Hematopoietic multipotent progenitor cell treated with erythropoietin and hydrocortisone succinate and interleukin-3 and kit ligand, for 4 days (in vitro differentiated cells): ENCODE data around the gene RRP1.

ENCODE experiments used
- DNase-seq: peaks from one replicate; pipeline ENCODE4 v3.0.0-alpha.2; 2015

Gene RRP1

DNA sequence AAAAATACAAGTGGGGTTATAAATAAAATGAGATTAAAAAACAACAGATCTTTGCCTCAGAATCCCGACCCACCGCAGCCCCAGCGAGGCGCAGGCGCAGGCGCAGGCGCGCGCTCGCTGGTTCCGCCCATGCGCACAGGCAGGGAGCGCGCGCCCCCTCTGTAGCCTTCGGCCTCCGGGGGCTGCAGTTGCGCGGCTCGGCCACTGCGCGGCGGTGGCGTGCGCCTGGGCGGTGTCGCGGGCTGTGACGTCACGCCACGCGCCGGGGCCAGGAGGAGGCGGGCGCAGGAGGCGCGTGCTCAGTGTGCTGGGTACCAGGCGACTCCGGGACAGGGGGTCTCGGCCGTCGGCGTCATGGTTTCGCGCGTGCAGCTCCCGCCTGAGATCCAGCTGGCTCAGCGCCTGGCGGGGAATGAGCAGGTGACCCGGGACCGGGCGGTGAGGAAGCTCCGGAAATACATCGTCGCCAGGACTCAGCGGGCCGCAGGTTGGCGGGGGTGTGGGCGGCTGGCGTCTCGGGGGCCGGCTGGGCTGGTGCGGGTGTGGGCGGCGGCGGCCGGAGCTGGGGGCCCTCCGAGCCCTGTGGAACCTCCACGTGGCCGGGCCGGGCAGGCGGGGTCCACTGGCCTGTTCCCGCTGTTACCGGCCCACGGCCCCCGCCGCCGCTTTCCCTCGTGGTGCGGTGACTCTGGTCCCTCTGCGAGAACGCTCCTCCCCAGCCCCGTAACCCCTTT lies at the start of gene RRP1:
RRP1 (plus strand) TSS at position 302 of the 734 bp plus-strand sequence; CDS start at position 355, 53 bp downstream.
- DNase-seq: peak; percentile 94

DNA sequence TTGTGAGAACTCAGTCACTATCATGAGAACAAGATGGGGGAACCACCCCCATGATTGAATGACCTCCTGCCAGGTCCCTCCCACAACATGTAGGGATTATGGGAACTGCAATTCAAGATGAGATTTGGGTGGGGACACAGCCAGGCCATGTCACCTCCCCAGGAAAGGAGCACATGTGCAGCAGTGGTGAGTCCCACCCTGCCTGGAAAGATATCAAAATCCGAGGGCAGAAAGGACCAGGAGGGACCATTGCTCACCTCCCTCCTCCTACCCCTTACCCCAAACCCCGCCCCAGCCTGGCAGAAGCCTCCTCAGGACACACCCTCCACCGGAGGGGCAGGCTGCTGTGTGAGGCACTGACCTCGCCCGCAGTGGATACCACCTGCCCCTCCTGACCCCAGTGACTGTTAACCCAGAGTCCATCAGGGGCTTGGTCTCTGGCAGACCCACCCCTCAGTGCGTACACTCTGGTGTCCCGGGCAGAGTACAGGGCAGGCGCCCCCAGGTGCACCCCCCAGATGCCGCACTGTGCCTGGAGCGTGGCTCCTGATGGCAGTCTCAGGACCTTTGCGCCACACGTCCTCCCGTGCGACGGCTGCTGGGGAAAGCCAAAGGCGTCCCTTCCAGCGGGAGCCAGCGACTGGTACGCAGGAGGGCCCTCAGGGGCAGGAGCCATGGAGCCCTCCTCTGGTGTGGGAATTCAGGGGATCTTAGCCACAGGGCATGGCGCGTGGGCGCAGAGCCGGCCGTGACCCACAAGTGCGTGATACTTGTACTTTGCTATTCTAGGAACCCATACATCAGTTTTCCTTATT lies 49.5 kb upstream of the RRP1 start:
- DNase-seq: peak; percentile 61

- no peak for DNase-seq
These were observed 48.8 kb upstream of the RRP1 start for GRCh38 chr21:43740497-43741156.

DNA sequence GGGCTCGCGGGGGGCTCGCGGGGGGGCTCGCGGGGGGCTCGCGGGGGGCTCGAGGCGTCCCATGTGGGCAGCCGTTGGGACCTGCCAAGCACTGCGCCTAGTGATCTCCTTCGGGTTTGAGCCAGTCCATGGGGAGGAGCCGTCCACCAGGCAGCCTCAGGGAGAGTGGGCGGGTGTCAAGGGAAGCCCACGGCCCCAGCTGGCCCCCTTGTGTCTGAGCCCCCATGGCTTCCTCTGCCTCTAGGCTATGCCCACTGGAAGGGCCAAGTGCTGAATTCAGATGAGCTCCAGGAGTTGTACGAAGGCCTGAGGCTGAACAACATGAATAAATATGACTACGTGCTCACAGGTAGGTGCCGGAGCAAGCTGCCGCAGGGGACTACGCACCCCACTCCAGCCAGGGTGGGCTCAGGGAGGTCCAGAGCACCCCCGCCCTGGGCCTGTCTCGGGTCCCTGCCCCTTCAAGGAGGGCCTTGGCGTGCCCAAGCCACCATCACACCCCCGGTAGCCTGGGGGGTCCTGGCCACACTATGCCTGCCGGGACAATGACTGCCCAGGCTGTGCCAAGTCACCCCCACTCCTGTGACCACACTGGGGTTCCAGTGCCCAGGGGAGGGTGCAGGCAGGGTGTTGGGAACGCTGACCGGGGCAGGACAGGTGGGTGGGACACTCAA lies 47.8 kb upstream of the RRP1 start:
- no peak for DNase-seq

DNA sequence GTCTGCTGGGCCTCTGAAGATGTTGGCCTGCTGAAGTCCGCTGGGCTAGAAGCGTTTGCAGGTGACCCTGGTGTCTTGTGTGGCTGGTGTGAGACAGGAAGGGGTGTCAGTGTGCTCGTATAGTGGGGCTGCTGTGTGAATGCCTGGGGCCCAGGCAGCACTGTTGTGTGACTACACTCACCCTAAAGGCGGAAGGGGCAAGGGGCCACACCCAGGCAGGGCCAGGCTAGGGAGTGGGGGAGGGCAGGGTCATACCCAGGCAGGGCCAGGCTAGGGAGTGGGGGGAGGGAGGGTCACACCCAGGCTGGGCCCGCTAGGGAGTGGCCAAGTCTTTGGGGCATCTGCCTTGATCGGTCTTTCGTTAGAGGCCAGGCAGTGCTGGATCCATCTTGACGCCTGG lies 45.4 kb upstream of the RRP1 start:
- peak; percentile 63 for DNase-seq

- DNase-seq: no peak
These were observed 44.7 kb upstream of the RRP1 start for GRCh38 chr21:43744725-43745124.

- no peak for DNase-seq
These were observed 43.4 kb upstream of the RRP1 start for GRCh38 chr21:43745772-43746517.

DNA sequence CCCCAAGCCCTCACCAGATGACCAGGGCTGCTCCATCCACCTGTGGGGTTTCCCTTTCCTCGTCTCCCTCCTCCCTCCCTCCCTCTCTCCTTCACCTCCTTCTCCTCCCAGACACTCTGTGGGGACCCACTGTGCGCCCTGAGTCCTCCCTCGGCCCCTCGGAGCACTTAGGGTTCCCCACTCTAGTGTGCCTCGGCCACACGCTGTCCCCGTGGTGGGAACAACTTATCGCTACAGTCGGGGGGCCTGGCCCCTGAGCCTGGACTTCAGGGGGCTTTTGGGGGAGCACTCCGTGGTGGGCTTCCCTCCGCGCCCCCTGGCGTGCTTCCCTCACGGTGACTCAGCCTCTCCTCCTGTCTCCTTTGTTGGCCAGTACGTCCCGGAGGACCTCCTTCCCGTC lies 40.8 kb upstream of the RRP1 start:
- no peak for DNase-seq

- DNase-seq: no peak
These were observed 39.6 kb upstream of the RRP1 start for GRCh38 chr21:43749651-43750262.

DNA sequence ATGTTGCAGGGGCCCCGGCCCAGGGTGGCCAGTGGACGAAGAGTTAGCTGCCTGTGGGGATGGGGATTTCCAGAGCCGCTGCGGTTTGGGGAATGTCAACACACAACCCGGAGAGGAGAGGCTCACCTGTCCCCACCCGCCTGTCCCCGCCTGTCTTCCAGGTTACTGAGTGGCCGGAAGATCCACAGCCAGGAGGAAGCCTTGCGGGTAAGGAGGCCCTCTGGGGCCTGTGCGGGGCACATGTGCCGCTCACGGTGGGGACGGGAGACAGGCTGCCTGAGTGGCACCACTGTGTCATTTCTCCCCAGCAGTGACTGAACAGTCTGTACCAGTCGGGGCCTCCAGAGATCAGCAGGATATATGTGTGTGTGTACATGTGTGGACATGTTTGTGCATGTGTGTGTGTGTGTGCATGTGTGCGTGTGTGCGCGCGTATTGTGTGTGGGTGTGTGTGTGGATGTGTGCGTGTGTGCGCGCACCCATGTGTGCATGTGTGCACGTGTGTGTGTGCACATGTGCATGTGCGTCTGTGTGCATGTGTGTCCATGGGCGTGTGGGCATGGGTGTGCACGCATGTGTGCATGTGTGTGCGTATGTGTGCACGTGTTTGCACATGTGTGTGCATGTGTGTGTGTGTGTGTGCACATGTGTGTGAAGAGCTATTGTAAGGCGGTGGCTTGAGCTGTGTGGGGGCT lies 38.9 kb upstream of the RRP1 start:
- no peak for DNase-seq

GRCh38 chr21:43751955-43752591 lies 37.3 kb upstream of the RRP1 start:
- DNase-seq: no peak

DNA sequence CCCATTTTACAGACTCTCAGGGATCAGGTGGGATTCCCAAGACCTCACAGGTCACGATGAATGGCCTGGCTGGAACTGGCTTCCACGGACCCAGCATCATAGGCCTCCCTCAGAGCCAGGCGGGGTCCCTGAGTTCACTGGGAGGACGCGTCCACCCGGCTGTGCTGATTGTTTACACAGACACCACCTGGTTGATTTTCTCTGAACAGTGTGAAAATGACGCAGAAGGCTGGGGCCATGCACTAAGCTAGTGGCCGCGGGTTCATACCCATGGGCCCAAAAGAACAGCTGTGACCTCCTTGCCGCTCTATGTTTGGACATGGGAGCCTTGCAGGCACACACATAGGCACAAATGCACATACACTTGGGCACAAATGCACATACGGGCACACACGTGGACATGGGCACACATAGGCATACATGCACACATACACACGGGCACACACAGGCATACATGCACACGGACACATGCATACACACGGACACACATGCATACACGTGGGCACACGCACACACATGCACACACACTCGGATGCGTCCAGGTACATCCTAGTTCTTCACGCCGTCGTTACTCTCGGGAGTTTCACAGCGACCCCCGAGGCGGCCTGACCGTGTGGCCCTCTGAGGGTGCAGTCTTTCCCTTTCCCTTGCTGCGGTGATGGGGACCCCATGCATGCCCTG lies 36.5 kb upstream of the RRP1 start:
- DNase-seq: no peak

DNA sequence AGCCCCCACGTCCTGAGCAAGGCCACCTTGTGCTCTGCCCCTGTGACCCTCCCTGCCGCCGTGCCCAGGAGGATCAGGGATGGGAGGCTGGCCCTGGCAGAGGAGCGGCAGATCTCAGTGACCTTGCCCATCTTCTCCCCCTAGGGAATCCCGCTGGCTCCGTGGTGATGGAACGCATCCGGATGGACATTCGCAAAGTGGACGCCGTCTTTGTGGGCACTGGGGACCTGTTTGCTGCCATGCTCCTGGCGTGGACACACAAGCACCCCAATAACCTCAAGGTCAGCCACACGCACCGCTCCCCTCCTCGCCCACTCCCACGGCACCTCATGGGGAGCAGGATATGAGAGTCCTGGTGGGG lies 36.0 kb upstream of the RRP1 start:
- no peak for DNase-seq

GRCh38 chr21:43754948-43755781 lies 34.2 kb upstream of the RRP1 start:
- no peak for DNase-seq

- DNase-seq: no peak
These were observed 33.4 kb upstream of the RRP1 start for GRCh38 chr21:43755820-43756594.

DNA sequence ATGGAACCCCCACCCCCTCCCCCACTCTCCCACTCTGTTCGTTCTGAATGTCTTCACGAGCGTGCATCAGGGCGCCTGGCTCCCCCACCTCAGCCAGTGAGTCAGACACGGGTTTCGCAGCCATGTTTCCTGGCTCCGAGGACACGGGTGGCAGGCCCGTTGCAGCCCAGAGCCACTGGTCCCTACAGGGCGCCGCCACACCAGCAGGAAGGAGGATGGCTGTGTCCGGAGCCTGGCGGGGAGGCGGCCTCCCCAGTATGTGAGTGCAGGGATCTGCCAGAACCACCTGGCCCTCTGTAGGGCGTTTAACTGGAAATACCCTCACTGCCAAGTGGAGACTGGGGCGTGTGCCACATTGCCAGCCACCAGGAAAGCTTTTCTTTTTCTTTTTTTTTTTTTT lies 31.8 kb upstream of the RRP1 start:
- no peak for DNase-seq

- no peak for DNase-seq
These were observed 31.2 kb upstream of the RRP1 start for GRCh38 chr21:43758111-43758641.

DNA sequence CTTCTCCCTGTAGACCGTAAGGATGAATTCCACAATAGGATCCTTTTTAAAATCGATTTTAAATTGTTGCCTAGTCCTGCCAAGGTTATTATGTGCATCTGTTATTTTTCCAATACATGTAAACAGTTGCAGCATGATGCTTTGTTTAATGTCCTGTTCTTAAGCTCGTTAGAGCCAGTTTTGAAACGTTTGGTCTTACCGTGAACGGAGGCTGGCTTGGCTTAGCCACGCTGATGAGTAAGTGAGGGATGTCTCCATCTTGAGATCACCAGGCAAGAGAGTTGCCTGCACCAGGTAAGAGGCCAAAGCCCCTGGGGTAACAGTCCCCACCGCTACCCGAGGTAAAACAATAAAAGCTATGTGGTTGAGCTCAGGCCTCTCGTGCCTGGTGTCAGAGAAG lies 30.6 kb upstream of the RRP1 start:
- DNase-seq: no peak
